Measurements from ENCODE around the gene USF1.
"Not testable (repeated sequence)": the region's sequence is repeated elsewhere in the genome, so short reads cannot be mapped to it uniquely, and the experiment has no call there.

The USF1 gene

GRCh38 chr1:161019751-161020495, 25.9 kb downstream of the USF1 start:
- no peak for DNase-seq (ENCODE audit: low read depth in 2 of 2)

- DNase-seq (ENCODE audit: low read depth in 2 of 2) = not testable (repeated sequence)
Measured at GRCh38 chr1:161019111-161019660, 26.6 kb downstream of the USF1 start.

GRCh38 chr1:161018631-161018930, 27.2 kb downstream of the USF1 start:
- no peak for DNase-seq (ENCODE audit: low read depth in 2 of 2)

GRCh38 chr1:161017756-161018630, 27.8 kb downstream of the USF1 start:
- DNase-seq (ENCODE audit: low read depth in 2 of 2) = no peak

- not testable (repeated sequence) for DNase-seq (ENCODE audit: low read depth in 2 of 2)
Measured at GRCh38 chr1:161017181-161017580, 28.6 kb downstream of the USF1 start.

- not testable (repeated sequence) for DNase-seq (ENCODE audit: low read depth in 2 of 2)
Measured at GRCh38 chr1:161016683-161017082, 29.1 kb downstream of the USF1 start.

GRCh38 chr1:161013488-161014230, 32.1 kb downstream of the USF1 start:
- peak; percentile 25 to 26 for DNase-seq (ENCODE audit: low read depth in 2 of 2)

- no peak for DNase-seq (ENCODE audit: low read depth in 2 of 2)
Measured at GRCh38 chr1:161013131-161013487, 32.7 kb downstream of the USF1 start.

- no peak for DNase-seq (ENCODE audit: low read depth in 2 of 2)
Measured at GRCh38 chr1:161012420-161012819, 33.4 kb downstream of the USF1 start.

- no peak for DNase-seq (ENCODE audit: low read depth in 2 of 2)
Measured at GRCh38 chr1:161009602-161010211, 36.1 kb downstream of the USF1 start.

GRCh38 chr1:161008869-161009510, 36.8 kb downstream of the USF1 start:
- no peak for DNase-seq (ENCODE audit: low read depth in 2 of 2)

- no peak for DNase-seq (ENCODE audit: low read depth in 2 of 2)
Measured at GRCh38 chr1:161007369-161007768, 38.4 kb downstream of the USF1 start.

GRCh38 chr1:161006563-161006962, 39.2 kb downstream of the USF1 start:
- DNase-seq (ENCODE audit: low read depth in 2 of 2) = no peak

- DNase-seq (ENCODE audit: low read depth in 2 of 2) = no peak
Measured at GRCh38 chr1:161001525-161001924, 44.3 kb downstream of the USF1 start.

GRCh38 chr1:161000736-161001480, 44.9 kb downstream of the USF1 start:
- DNase-seq (ENCODE audit: low read depth in 2 of 2) = no peak

- DNase-seq (ENCODE audit: low read depth in 2 of 2) = no peak
Measured at GRCh38 chr1:160999376-160999775, 46.4 kb downstream of the USF1 start.

GRCh38 chr1:160997323-160998038, 48.3 kb downstream of the USF1 start:
- DNase-seq (ENCODE audit: low read depth in 2 of 2) = peak; percentile 20 to 27

- no peak for DNase-seq (ENCODE audit: low read depth in 2 of 2)
Measured at GRCh38 chr1:160996178-160996577, 49.6 kb downstream of the USF1 start.

GRCh38 chr1:160993544-160994193, 52.1 kb downstream of the USF1 start:
- peak; percentile 41 to 44 for DNase-seq (ENCODE audit: low read depth in 2 of 2)
